ENCODE measurements around the gene NUP188. TPM values are rescaled to one million over a fixed set of nuclear protein-coding genes. Genes with fewer than 3 reads are reported as not detected.

The NUP188 gene
- total RNA-seq, 1 donor from 2014 or later, result 25.8 TPM

DNA sequence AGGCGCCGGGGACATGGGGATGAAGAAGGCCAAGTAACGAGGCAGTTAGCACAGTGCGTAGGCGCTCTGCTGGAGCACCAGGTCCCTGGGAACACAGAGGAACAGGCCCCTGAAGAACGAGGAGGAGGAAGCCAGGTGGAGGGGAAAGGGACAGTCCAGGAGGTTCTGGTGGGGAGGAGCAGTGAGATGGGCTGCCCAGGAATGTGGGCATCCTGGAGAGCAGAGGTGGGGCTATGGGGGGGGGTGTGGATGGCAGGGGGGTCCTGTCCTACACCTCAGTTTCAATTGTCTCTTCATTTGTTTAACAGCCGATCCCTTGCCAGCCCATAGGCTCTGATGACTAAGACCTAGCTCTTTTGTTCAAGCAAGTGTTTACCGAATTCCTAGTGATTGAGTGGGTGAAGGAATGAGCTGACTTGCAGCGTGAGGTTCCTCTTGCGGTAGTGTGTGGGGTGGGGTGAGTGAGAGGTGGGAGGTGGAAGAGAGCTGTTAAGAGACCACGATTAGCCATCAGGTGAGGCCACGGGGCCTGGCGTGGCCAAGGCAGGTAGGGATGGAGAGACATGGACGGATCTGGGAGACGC is 35.1 kb upstream of the NUP188 start:
- FAIRE-seq (peak; percentile 99), DNase-seq (ENCODE audit: low read depth) (peak; percentile 98)
- TF ChIP-seq, protein P1, sequence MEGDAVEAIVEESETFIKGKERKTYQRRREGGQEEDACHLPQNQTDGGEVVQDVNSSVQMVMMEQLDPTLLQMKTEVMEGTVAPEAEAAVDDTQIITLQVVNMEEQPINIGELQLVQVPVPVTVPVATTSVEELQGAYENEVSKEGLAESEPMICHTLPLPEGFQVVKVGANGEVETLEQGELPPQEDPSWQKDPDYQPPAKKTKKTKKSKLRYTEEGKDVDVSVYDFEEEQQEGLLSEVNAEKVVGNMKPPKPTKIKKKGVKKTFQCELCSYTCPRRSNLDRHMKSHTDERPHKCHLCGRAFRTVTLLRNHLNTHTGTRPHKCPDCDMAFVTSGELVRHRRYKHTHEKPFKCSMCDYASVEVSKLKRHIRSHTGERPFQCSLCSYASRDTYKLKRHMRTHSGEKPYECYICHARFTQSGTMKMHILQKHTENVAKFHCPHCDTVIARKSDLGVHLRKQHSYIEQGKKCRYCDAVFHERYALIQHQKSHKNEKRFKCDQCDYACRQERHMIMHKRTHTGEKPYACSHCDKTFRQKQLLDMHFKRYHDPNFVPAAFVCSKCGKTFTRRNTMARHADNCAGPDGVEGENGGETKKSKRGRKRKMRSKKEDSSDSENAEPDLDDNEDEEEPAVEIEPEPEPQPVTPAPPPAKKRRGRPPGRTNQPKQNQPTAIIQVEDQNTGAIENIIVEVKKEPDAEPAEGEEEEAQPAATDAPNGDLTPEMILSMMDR (IDR thresholded peaks at IDR 0.05; ENCODE audit: insufficient read depth, low read length, severe bottlenecking), result no peak
- Histone ChIP-seq H3K36me3 (ENCODE audit: control insufficient read depth, insufficient read depth, low read length) (peaks cover 46% of the 10 kb centered on the region), H3K4me3 (ENCODE audit: low read depth, low read length) (peak overlapping the region; percentile 40), H3K27me3 (ENCODE audit: control insufficient read depth, insufficient read depth, low read length) (no peaks in the 10 kb centered on the region)

DNA sequence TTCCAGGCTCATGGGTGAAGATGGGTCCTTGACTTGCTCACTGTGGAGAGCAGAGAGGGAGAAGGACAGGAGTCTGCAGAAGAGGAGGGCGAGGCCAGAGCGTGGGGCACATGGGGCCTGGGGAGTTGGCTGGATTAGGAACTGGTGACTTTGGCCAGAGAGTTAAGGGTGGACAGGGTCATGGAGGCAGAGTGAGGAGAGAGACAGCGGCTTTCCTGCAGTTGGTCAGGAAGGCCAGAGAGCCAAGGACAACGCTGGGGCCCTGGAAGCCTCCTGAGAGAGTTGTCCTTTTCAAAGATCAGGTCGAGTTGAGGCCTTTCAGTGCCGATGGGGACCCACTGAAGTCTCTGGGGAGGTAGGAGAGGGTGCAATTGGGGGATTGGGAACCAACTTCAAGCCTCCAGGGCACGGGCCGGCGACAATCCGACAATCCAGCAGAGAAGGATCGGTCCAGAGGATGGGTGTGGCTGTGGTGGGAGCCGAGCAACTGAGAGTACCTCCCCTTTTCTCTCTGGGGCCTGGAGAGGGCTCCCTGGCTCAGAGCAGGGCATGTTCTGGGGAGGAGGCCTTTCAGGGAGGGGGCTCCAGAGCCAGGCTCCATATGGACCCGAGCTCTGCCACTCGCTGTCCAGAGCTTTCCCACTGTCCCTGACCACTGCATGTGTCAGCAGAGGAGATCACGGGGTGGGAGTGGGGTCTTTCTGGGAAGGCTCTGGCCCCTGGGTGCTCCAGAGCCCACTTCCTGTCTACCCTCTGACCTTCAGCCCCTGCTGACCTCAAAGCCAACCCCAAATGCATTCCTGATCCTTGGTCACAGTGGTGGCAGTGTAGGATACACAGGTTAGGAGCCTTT is 34.2 kb upstream of the NUP188 start:
- TF ChIP-seq, protein P1 (IDR thresholded peaks at IDR 0.05; ENCODE audit: insufficient read depth, low read length, severe bottlenecking), result no peak
- DNase-seq (ENCODE audit: low read depth) (no peak), FAIRE-seq (no peak)
- no peaks in the 10 kb centered on the region for H3K27me3 ChIP-seq (ENCODE audit: control insufficient read depth, insufficient read depth, low read length)
- H3K36me3 ChIP-seq (ENCODE audit: control insufficient read depth, insufficient read depth, low read length), result peaks cover 42% of the 10 kb centered on the region
- peak overlapping the region; percentile 40 for H3K4me3 ChIP-seq (ENCODE audit: low read depth, low read length)

DNA sequence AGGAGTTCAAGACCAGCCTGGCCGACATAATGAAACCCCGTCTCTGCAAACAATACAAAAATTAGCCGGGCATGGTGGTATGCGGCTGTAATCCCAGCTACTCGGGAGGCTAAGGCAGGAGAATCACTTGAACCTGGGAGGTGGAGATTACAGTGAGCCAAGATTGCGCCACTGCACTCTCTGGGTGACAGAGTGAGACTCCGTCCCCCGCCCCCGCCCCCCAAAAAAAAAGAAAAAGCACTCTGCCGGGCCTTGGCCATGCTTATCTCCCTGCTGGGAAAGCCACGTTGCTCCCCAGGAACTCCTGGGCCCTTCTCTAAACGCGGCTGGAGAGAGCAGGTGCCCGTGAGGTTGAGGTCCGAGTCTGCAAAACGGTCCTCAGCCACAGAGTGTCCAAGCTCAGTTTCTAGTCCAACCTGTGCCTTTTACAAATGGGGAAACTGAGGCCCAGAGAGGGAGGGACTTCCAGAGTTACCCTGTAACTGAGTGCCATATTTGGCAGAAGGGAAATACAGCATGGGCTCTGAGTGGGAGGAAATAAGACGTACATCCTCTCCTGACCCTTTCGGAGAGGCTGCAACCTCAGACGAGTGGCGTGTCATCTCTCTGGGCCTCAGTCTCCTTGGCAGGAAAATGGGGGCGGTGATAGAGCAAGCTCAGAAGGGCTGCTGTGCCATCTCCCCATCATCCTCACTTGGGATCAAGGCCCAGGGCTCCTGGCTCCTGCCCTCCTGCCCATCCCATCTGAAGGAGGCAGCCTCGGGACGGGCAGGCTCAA is 33.3 kb upstream of the NUP188 start:
- Histone ChIP-seq H3K36me3 (ENCODE audit: control insufficient read depth, insufficient read depth, low read length) (peaks cover 32% of the 10 kb centered on the region), H3K27me3 (ENCODE audit: control insufficient read depth, insufficient read depth, low read length) (no peaks in the 10 kb centered on the region), H3K4me3 (ENCODE audit: low read depth, low read length) (no peak overlapping the region)
- FAIRE-seq (no peak), DNase-seq (ENCODE audit: low read depth) (no peak)
- TF ChIP-seq, protein P1 (IDR thresholded peaks at IDR 0.05; ENCODE audit: insufficient read depth, low read length, severe bottlenecking), result no peak

DNA sequence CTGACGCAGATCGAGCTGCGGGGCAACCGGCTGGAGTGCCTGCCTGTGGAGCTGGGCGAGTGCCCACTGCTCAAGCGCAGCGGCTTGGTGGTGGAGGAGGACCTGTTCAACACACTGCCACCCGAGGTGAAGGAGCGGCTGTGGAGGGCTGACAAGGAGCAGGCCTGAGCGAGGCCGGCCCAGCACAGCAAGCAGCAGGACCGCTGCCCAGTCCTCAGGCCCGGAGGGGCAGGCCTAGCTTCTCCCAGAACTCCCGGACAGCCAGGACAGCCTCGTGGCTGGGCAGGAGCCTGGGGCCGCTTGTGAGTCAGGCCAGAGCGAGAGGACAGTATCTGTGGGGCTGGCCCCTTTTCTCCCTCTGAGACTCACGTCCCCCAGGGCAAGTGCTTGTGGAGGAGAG is 31.3 kb upstream of the NUP188 start:
- Histone ChIP-seq H3K36me3 (ENCODE audit: control insufficient read depth, insufficient read depth, low read length) (peaks cover 23% of the 10 kb centered on the region), H3K27me3 (ENCODE audit: control insufficient read depth, insufficient read depth, low read length) (no peaks in the 10 kb centered on the region), H3K4me3 (ENCODE audit: low read depth, low read length) (no peak overlapping the region)
- TF ChIP-seq, protein P1 (IDR thresholded peaks at IDR 0.05; ENCODE audit: insufficient read depth, low read length, severe bottlenecking), result no peak
- FAIRE-seq (no peak), DNase-seq (ENCODE audit: low read depth) (no peak)

DNA sequence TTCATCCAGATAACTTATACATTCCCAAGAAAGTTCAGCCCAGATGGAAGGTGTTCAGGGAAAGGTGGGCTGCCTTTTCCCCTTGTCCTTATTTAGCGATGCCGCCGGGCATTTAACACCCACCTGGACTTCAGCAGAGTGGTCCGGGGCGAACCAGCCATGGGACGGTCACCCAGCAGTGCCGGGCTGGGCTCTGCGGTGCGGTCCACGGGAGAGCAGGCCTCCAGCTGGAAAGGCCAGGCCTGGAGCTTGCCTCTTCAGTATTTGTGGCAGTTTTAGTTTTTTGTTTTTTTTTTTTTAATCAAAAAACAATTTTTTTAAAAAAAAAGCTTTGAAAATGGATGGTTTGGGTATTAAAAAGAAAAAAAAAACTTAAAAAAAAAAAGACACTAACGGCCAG is 30.8 kb upstream of the NUP188 start:
- no peak for DNase-seq (ENCODE audit: low read depth)
- TF ChIP-seq, protein P1 (IDR thresholded peaks at IDR 0.05; ENCODE audit: insufficient read depth, low read length, severe bottlenecking), result no peak
- FAIRE-seq, result no peak
- Histone ChIP-seq H3K27me3 (ENCODE audit: control insufficient read depth, insufficient read depth, low read length) (no peaks in the 10 kb centered on the region), H3K4me3 (ENCODE audit: low read depth, low read length) (no peak overlapping the region), H3K36me3 (ENCODE audit: control insufficient read depth, insufficient read depth, low read length) (peaks cover 20% of the 10 kb centered on the region)

All from bronchial epithelial cell (primary cell).